Ishikawa (cell line): Measurements from ENCODE around the gene CARD14.

ENCODE experiments used
- CEBPB ChIP-seq: IDR thresholded peaks from 2 replicates; pipeline ENCODE4 v1.6.1; 2012
- CREB1 ChIP-seq: IDR thresholded peaks from 2 replicates; pipeline ENCODE4 v1.6.1; 2012; ENCODE audit warnings: low read depth
- EGR1 ChIP-seq: IDR thresholded peaks from 2 replicates; pipeline ENCODE4 v1.6.1; 2012
- EP300 ChIP-seq: IDR thresholded peaks from 2 replicates; pipeline ENCODE4 v1.6.1; 2012; ENCODE audit warnings: borderline replicate concordance
- RAD21 ChIP-seq: IDR thresholded peaks from 2 replicates; pipeline ENCODE4 v1.6.1; 2012; ENCODE audit warnings: low read depth
- REST ChIP-seq: IDR thresholded peaks from 2 replicates; pipeline ENCODE4 v1.6.1; 2012; ENCODE audit warnings: low read depth, mild to moderate bottlenecking
- TAF1 ChIP-seq: IDR thresholded peaks from 2 replicates; pipeline ENCODE4 v1.6.1; 2012; ENCODE audit warnings: low read depth, mild to moderate bottlenecking
- TCF12 ChIP-seq: IDR thresholded peaks from 2 replicates; pipeline ENCODE4 v1.6.1; 2012; ENCODE audit warnings: low read depth
- TEAD4 ChIP-seq: IDR thresholded peaks from 2 replicates; pipeline ENCODE4 v1.6.1; 2012
- YY1 ChIP-seq: IDR thresholded peaks from 2 replicates; pipeline ENCODE4 v1.6.1; 2012; ENCODE audit warnings: low read depth
- TF ChIP-seq, protein P1 (sequence below): IDR thresholded peaks from 2 replicates; pipeline ENCODE4 v1.6.1; 2012

DNA sequence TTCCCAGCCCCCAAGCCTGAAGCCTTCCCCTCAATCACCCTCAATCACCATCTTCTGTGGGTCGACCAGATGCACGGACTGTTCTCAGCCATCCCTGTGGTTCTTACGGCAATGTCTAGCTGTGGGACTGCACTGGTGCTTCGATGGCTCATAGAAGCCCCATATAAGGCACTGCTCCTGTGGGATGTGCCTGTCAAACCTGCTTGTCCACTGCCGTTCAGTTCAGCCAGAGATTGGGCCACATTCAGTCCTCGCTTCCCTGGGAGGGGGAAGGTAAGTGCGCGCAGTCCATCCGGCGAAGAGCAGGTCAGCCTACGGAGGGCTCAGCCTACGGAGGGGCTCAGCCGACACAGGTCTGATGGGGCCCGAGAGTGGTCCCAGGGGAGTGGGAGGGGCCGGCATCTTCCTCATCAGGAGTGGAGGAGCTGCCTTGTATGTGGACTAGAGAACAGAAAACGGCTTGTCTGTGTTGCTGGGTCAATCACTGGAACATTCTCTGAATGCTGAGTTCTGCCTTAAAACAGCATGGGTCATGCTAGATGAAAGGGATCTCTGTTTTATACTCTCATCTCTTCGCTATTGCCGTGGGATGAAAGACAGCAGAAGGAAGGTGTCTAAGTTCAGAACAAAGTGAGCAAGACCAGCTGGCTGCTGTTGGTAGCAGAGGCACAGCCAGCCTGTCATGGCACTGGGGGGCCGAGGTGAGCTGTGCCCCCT is at the start of gene CARD14:
- TF ChIP-seq TAF1, result peak; percentile 33; the same call in 1 of the 2 replicates
- peak; percentile 53; the same call in 1 of the 2 replicates for TF ChIP-seq TEAD4
- TF ChIP-seq CEBPB, result peak; percentile 40; the same call in 1 of the 2 replicates
- peak; percentile 73 for TF ChIP-seq EP300
- TF ChIP-seq RAD21, result peak; percentile 25; the same call in 1 of the 2 replicates
- no peak for TF ChIP-seq REST
- peak; percentile 61; the same call in 1 of the 2 replicates for TF ChIP-seq YY1
- TF ChIP-seq TCF12, result peak; percentile 66; the same call in 1 of the 2 replicates
- TF ChIP-seq CREB1, result no peak
- no peak for TF ChIP-seq EGR1
- TF ChIP-seq, protein P1, sequence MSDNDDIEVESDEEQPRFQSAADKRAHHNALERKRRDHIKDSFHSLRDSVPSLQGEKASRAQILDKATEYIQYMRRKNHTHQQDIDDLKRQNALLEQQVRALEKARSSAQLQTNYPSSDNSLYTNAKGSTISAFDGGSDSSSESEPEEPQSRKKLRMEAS, result peak; percentile 93
